ENCODE results near the gene PFDN2.

PFDN2 gene

DNA sequence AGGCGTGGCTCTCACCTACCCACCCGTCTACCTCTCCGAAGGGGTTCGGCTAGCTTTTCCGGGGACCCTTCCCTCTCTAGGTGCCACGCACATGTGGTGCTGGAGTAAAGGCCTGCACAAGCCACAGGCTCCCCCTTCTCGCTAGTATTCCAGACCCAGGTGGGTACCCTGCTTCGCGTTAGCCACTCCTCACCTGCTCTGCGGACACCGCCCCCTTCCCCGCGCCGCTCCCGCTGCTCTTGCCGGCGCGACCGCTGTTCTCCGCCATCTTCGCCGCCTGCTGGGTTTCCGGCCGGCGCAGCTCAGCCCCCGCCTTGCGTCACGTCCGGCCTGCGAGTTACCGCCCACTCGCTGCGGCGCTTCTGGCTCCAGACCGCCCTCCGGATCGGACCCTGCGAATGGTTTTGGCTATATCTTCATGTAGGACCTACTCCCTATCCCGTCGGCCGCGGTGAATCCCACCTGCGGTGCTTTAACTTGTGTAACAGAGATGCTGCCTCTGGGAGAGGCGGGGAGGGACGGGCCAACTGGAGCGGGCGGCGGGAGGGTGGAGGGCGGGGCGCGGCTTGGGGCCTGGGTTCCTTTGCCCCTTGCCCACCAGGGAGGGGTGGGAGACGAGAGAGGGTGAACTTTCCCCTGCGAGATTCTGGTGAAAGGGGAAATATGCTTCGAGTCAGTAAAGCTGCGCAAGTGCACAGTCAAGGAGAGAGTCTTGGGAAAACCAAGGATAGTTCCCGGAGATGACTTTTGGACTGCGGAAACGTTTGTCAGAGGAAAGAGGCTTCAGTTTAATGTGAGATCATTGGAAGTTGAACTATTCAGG lies at the start of gene PFDN2, which contains the start of gene NIT1:
PFDN2 (minus strand) TSS at position 279 of the 823 bp plus-strand sequence; CDS start at position 268, 11 bp downstream.
NIT1 (plus strand) TSS at position 347 of the 823 bp plus-strand sequence; CDS start at position 419, 72 bp downstream.
- peak within 1 kb of the TSS; percentile 92 for H3K27ac ChIP-seq

DNA sequence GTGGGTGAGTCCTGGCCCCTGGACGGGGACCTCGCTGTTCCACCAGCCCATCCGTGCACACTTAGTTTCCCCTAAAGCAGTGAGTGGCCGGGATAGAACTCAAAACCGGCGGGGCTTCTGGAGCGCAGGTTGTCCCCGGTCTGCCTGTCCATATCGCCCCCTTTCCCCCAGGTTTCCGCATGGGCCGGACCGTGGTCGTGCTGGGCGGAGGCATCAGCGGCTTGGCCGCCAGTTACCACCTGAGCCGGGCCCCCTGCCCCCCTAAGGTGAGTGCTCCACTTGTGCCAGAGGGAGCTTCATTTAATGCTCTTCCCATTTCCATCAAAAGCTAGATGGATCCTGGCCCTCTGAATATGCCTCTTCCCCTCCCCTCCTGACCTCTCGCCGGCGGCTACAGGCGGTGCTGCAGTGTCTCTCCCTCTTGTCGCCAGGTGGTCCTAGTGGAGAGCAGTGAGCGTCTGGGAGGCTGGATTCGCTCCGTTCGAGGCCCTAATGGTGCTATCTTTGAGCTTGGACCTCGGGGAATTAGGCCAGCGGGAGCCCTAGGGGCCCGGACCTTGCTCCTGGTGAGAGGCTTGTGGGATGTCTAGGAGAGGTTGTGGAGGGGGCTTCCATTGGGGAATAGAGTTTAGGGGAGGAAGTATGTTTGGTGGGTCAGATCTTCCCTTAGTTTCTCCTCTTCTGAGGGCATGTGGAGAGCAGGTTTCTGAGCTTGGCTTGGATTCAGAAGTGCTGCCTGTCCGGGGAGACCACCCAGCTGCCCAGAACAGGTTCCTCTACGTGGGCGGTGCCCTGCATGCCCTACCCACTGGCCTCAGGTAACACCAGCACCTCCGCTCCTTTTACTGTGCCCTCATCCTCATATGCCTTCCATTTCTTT lies 49.1 kb upstream of the PFDN2 start:
- TF ChIP-seq, protein P1, sequence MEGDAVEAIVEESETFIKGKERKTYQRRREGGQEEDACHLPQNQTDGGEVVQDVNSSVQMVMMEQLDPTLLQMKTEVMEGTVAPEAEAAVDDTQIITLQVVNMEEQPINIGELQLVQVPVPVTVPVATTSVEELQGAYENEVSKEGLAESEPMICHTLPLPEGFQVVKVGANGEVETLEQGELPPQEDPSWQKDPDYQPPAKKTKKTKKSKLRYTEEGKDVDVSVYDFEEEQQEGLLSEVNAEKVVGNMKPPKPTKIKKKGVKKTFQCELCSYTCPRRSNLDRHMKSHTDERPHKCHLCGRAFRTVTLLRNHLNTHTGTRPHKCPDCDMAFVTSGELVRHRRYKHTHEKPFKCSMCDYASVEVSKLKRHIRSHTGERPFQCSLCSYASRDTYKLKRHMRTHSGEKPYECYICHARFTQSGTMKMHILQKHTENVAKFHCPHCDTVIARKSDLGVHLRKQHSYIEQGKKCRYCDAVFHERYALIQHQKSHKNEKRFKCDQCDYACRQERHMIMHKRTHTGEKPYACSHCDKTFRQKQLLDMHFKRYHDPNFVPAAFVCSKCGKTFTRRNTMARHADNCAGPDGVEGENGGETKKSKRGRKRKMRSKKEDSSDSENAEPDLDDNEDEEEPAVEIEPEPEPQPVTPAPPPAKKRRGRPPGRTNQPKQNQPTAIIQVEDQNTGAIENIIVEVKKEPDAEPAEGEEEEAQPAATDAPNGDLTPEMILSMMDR (conservative IDR thresholded peaks at IDR 0.05), result no peak
- TF ChIP-seq ZFX (IDR thresholded peaks at IDR 0.05), result no peak
- H3K27ac ChIP-seq, result peak overlapping the region; percentile 72

More for the DNA sequence above, at the start of gene PFDN2, which contains the start of gene NIT1:
- TF ChIP-seq ZFX (IDR thresholded peaks at IDR 0.05), result no peak
- TF ChIP-seq, protein P1 (conservative IDR thresholded peaks at IDR 0.05), result no peak

DNA sequence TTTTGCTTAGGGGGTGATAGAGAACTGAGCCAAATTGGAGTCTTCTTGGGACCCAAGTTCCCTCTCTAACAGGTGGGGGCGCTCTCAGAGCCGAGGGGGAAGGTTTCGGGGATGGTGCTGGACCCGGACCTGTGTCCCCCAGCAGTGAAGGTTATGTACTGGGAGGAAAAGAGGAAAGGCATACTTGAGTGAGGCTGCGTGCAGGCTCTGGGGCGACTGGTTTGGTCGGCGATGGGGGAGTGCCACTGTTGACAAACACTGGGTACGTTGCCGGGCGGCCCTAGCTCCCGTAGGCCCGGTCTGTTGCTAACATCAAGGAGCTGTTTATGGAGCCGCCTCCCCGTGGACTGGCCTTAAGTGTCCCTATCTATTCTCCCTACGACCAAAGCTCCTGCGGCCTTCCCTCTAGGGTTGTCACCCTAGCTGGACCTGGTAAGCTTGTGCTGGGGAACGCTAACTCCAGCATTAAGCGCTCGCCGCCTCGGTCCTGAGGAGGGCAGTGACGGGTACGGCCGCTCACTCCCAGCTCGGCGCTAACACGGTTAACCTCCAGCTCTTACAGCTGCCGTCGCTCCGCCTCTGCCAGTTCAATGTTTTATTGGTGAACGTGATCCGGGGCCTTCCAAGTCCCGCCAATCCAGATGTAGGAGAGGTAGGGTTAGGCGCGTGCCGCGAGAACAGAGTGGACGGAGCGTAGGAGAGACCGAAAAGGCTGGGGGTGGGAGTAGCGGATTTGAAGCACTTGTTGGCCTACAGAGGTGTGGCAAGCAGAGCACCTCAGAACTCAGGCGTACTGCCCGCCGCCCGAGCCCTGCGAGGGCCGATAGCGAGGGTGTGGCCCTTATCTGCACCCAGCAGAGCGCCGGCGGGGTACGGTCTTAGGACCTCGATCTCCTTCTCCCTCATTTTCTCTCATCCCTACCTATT lies 48.2 kb upstream of the PFDN2 start, which contains the start of gene PPOX:
PPOX (plus strand) TSS at position 685 of the 927 bp plus-strand sequence. CDS start 422 bp downstream, outside the sequence.
- peak within 1 kb of the TSS; percentile 72 for H3K27ac ChIP-seq
- 0 out of 2 replicates have a peak, but pooled peaks have one; percentile 43 for TF ChIP-seq ZFX (IDR thresholded peaks at IDR 0.05)
- TF ChIP-seq, protein P1 (conservative IDR thresholded peaks at IDR 0.05), result peak; percentile 57

- no peak for TF ChIP-seq ZFX (IDR thresholded peaks at IDR 0.05)
- TF ChIP-seq, protein P1 (conservative IDR thresholded peaks at IDR 0.05), result no peak
- H3K27ac ChIP-seq, result peak overlapping the region; percentile 72
Measured at GRCh38 chr1:161164901-161165610, 47.2 kb upstream of the PFDN2 start.

DNA sequence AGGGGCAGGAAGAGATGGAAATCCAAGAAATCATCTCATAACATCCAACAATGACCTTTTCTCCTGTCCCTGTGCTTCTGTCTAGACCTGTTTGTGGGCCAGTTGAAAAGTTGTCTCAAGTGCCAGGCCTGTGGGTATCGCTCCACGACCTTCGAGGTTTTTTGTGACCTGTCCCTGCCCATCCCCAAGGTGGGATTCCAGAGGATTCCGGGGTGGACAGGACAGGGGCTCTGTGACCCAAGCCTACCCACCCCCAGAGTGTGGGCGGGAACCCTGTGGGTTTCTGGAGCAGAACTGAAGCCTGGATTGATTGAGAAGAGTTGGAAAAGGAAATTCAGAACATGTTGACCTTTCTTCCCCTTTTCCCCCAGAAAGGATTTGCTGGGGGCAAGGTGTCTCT lies 46.0 kb upstream of the PFDN2 start:
- no peak overlapping the region for H3K27ac ChIP-seq
- no peak for TF ChIP-seq ZFX (IDR thresholded peaks at IDR 0.05)
- TF ChIP-seq, protein P1 (conservative IDR thresholded peaks at IDR 0.05), result no peak

- H3K27ac ChIP-seq, result no peak overlapping the region
- TF ChIP-seq, protein P1 (conservative IDR thresholded peaks at IDR 0.05), result no peak
- no peak for TF ChIP-seq ZFX (IDR thresholded peaks at IDR 0.05)
Measured at GRCh38 chr1:161162806-161163205, 45.0 kb upstream of the PFDN2 start.

Data from C4-2B (cell line).